A673 (cell line): ENCODE results near the gene SECISBP2. TPM values are rescaled to one million over a fixed set of nuclear protein-coding genes. Genes with fewer than 3 reads are reported as not detected.

Experiments used
- BruUV-seq: library from RNA; stranded (reverse); fragments of 400-500 nt; replicated peaks from 2 replicates; lab custom pipeline; 2021; lab: Mats Ljungman, UMichigan
- CTCF ChIA-PET: fragments of 300-600 bp; sonication (Branson Sonifier 250); formaldehyde crosslinking; loops from one replicate; lab custom pipeline; 2022; ENCODE audit warnings: antibody characterized with exemption; lab: Charles Lee
- POLR2A ChIA-PET: fragments of 300-600 bp; sonication (Branson Sonifier 250); formaldehyde crosslinking; loops from one replicate; lab custom pipeline; 2022; ENCODE audit warnings: antibody characterized with exemption; ENCODE audit not compliant: low non-redundant PET; lab: Charles Lee
- DNase-seq: peaks from one replicate; pipeline ENCODE4 v3.0.0-alpha.2; 2015; ENCODE audit warnings: low spot score
- H3K27ac ChIP-seq: fragments of 200-600 bp; sonication (generic); 2 replicates; pipeline ENCODE4 v1.5.1; 2016; ENCODE audit warnings: mixed run types, low read depth, mild to moderate bottlenecking, mixed read lengths, antibody characterized with exemption, low read length; ENCODE audit not compliant: poor library complexity, severe bottlenecking
- H3K27me3 ChIP-seq: fragments of 200-600 bp; sonication (generic); replicated peaks from 2 replicates; pipeline ENCODE4 v1.6.1; 2017; ENCODE audit warnings: mixed run types, low read depth, mild to moderate bottlenecking, mixed read lengths, antibody characterized with exemption, low read length; ENCODE audit not compliant: insufficient read depth, poor library complexity
- H3K36me3 ChIP-seq: fragments of 200-600 bp; sonication (generic); 2 replicates; pipeline ENCODE4 v1.6.1; 2016; ENCODE audit warnings: mixed run types, mild to moderate bottlenecking, mixed read lengths, antibody characterized with exemption, low read length; ENCODE audit not compliant: insufficient read depth, poor library complexity, severe bottlenecking
- H3K4me1 ChIP-seq: fragments of 200-600 bp; sonication (generic); 2 replicates; pipeline ENCODE4 v1.6.1; 2017; ENCODE audit warnings: mixed run types, mild to moderate bottlenecking, mixed read lengths, antibody characterized with exemption, low read length; ENCODE audit not compliant: insufficient read depth, poor library complexity, severe bottlenecking
- H3K4me3 ChIP-seq: fragments of 200-600 bp; sonication (generic); 2 replicates; pipeline ENCODE4 v1.5.1; 2016; ENCODE audit warnings: low read depth, mixed run types, mild to moderate bottlenecking, mixed read lengths, low read length; ENCODE audit not compliant: poor library complexity, severe bottlenecking
- H3K9me3 ChIP-seq: fragments of 200-600 bp; sonication (generic); 2 replicates; pipeline ENCODE4 v1.6.1; 2016; ENCODE audit warnings: mixed run types, low read depth, mild to moderate bottlenecking, mixed read lengths, antibody characterized with exemption, low read length; ENCODE audit not compliant: poor library complexity, severe bottlenecking
- EZH2 ChIP-seq: fragments of 200-600 bp; sonication (generic); IDR thresholded peaks from 2 replicates; pipeline ENCODE4 v1.6.1; 2017; ENCODE audit warnings: borderline replicate concordance, low read depth, mild to moderate bottlenecking, mixed read lengths, antibody characterized with exemption, low read length; ENCODE audit not compliant: poor library complexity, severe bottlenecking
- intact Hi-C: fragments of 100-400 bp; cut with micrococcal nuclease; formaldehyde crosslinking; loops from one replicate; pipeline ENCODE4 v1.10.0; 2022; ENCODE audit not compliant: unreplicated experiment
- total RNA-seq: library from RNA; stranded (reverse); gene quantifications from 2 replicates; pipeline ENCODE4 v1.2.3, GENCODE V29; 2021
- TF ChIP-seq, protein P1 (sequence below): fragments of 300-800, 200-600 bp; sonication (generic); conservative IDR thresholded peaks from 2 replicates; pipeline ENCODE4 v1.5.1; 2017; ENCODE audit warnings: low read depth, mild to moderate bottlenecking, antibody characterized with exemption, low read length, moderate library complexity, mixed read lengths

SECISBP2 gene
- total RNA-seq, 1 experiment from 2014 or later: 44.4 TPM

DNA sequence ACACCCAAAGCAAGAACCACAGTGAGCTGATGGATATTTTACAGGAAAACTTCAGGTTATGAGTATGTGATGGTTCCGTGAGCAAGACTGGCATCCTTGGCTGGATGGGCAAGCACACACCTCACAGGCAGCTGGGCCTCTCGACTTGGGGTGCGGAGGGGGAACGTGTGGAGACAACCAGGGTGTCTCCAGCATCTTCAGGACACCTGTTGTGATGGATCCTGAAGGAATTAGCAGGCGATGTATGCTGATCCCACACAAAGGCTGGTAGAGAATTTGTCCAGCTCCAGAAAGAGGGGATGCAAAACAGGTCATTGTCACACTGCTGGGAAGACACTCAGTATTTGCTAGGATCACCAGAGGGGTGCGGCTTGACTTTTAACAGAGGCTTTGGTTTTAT, 42.7 kb downstream of the SECISBP2 start:
- no peak for TF ChIP-seq EZH2
- TF ChIP-seq, protein P1, sequence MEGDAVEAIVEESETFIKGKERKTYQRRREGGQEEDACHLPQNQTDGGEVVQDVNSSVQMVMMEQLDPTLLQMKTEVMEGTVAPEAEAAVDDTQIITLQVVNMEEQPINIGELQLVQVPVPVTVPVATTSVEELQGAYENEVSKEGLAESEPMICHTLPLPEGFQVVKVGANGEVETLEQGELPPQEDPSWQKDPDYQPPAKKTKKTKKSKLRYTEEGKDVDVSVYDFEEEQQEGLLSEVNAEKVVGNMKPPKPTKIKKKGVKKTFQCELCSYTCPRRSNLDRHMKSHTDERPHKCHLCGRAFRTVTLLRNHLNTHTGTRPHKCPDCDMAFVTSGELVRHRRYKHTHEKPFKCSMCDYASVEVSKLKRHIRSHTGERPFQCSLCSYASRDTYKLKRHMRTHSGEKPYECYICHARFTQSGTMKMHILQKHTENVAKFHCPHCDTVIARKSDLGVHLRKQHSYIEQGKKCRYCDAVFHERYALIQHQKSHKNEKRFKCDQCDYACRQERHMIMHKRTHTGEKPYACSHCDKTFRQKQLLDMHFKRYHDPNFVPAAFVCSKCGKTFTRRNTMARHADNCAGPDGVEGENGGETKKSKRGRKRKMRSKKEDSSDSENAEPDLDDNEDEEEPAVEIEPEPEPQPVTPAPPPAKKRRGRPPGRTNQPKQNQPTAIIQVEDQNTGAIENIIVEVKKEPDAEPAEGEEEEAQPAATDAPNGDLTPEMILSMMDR: no peak
- H3K27ac ChIP-seq: no peak overlapping the region
- no peak for DNase-seq
- H3K36me3 ChIP-seq: peaks cover 44% of the 10 kb centered on the region
- H3K9me3 ChIP-seq: no peaks in the 10 kb centered on the region
- BruUV-seq: no TSS peak
- POLR2A ChIA-PET: no interaction called here
- no peaks in the 10 kb centered on the region for H3K4me1 ChIP-seq
- H3K4me3 ChIP-seq: no peak overlapping the region
- H3K27me3 ChIP-seq: no peaks in the 10 kb centered on the region
- intact Hi-C loops: no loop called here
- CTCF ChIA-PET: no interaction called here

DNA sequence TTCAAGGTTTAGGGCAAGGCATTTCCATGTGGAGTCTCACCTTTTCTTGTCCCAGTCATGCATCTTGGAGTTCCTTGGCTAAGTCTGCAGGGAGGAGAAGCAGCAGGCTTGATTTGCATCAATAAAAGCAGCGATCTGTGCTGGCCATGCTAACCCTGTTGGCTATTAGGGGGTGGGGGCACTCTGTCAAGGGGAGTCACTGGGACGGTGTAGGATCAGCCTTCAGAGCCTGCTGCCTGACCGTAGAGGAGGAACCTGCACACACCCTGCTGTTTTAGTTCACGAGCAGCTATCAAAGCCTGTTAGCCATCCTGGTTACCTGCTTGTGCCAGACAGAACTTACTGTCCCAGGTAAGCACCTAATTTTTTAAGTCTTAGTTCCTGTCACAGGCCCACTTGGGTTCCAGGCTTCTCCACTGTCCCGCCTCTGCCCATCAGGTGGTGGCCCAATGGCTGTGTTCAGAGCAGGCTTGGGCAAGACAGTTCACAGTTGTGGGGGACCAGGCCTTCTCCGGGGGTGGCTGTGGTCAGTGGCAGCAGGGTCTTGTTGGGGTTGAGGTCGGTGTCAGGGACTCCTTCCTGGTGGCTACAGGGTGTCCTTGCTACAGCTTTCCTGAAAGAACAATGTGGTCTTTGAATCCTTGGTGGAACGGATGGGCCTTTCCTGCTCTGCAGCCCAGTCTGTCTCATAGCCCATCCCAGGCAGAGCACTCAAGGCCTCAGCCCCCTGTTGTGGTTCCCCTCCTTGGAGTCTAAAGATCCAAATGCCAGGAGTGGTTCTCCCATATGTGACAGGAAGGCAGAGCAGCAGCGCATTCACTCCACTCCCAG, 43.7 kb downstream of the SECISBP2 start:
- BruUV-seq: no TSS peak
- ChIA-PET POLR2A (no interaction called here), CTCF (no interaction called here)

DNA sequence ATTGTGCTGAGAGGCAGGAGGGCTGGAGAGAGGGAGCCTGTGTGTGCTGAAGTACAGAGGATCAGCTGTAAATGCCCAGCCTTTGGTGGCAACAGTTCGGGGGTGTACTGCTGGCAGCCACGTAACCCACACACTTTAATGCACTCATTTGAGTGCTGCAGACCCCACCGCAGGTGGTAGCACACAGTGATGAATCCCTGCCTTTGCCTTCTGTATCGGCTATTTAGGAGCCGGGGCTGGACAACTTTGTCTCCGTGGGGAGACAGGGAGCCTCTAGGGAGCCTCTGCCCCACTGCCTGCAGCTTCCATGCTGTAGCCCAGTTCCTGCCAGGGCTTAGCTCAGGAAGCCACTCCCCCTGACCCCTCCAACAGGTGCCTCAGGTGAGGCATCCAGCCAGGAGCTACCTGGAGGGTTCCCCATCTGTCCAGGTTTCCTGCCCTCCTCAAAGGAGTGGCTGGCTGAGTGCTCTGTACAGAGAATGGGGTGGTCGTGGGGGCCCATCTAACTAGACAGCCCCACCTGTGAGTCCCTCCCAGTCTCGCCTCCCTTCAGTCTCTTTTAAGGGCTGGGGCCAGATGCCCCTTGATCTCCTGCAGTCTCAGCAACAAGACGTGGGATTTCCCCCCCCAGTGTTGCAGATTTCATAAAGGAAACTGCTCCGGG, 44.5 kb downstream of the SECISBP2 start:
- Histone ChIP-seq H3K27ac (no peak overlapping the region), H3K9me3 (no peaks in the 10 kb centered on the region), H3K4me1 (no peaks in the 10 kb centered on the region), H3K4me3 (no peak overlapping the region), H3K27me3 (no peaks in the 10 kb centered on the region), H3K36me3 (peaks cover 32% of the 10 kb centered on the region)
- intact Hi-C loops: no loop called here
- ChIA-PET POLR2A (no interaction called here), CTCF (no interaction called here)
- no TSS peak for BruUV-seq
- TF ChIP-seq EZH2: no peak
- no peak for DNase-seq

More for the DNA sequence above, 43.7 kb downstream of the SECISBP2 start:
- Histone ChIP-seq H3K4me3 (no peak overlapping the region), H3K27me3 (no peaks in the 10 kb centered on the region), H3K27ac (no peak overlapping the region), H3K36me3 (peaks cover 38% of the 10 kb centered on the region), H3K4me1 (no peaks in the 10 kb centered on the region), H3K9me3 (no peaks in the 10 kb centered on the region)
- DNase-seq: no peak
- TF ChIP-seq, protein P1: no peak
- TF ChIP-seq EZH2: no peak
- intact Hi-C loops: no loop called here
